GM06990 (cell line): ENCODE results near the gene RRAS.

Source experiments
- DNase-seq: peaks from one replicate; pipeline ENCODE4 v3.0.0-alpha.2; 2011; ENCODE audit not compliant: insufficient read length; ENCODE audit errors: extremely low read depth
- H3K27me3 ChIP-seq: replicated peaks from 2 replicates; pipeline ENCODE4 v1.6.0; 2011; ENCODE audit warnings: low read length; ENCODE audit not compliant: control insufficient read depth, insufficient read depth
- H3K36me3 ChIP-seq: 2 replicates; pipeline ENCODE4 v1.5.1; 2011; ENCODE audit warnings: low read length; ENCODE audit not compliant: control insufficient read depth, insufficient read depth
- H3K4me3 ChIP-seq: replicated peaks from 2 replicates; pipeline ENCODE4 v1.5.1; 2011; ENCODE audit warnings: low read depth, mild to moderate bottlenecking, control low read depth, low read length
- CTCF ChIP-seq: IDR thresholded peaks from 2 replicates; pipeline ENCODE4 v1.5.1; 2011; ENCODE audit warnings: low read length, control low read depth, mild to moderate bottlenecking, inconsistent platforms; ENCODE audit not compliant: insufficient read depth, poor library complexity, severe bottlenecking

RRAS gene

GRCh38 chr19:49613374-49613773 is 26.6 kb downstream of the RRAS start:
- Histone ChIP-seq H3K4me3 (no peak overlapping the region), H3K36me3 (peaks cover 17% of the 10 kb centered on the region), H3K27me3 (no peaks in the 10 kb centered on the region)
- no peak for DNase-seq
- TF ChIP-seq CTCF = no peak

- TF ChIP-seq CTCF = no peak
- Histone ChIP-seq H3K36me3 (peaks cover 13% of the 10 kb centered on the region), H3K4me3 (no peak overlapping the region)
Observed at GRCh38 chr19:49609499-49610092, 30.3 kb downstream of the RRAS start.

GRCh38 chr19:49605605-49606004 is 34.3 kb downstream of the RRAS start:
- peaks cover 21% of the 10 kb centered on the region for H3K36me3 ChIP-seq
- DNase-seq = no peak
- H3K27me3 ChIP-seq = no peaks in the 10 kb centered on the region
- no peak for TF ChIP-seq CTCF
- H3K4me3 ChIP-seq = no peak overlapping the region

More at GRCh38 chr19:49609499-49610092, 30.3 kb downstream of the RRAS start:
- H3K27me3 ChIP-seq = no peaks in the 10 kb centered on the region
- DNase-seq = no peak

GRCh38 chr19:49602806-49603205 is 37.1 kb downstream of the RRAS start:
- Histone ChIP-seq H3K36me3 (peaks cover 25% of the 10 kb centered on the region), H3K27me3 (no peaks in the 10 kb centered on the region)
- DNase-seq = no peak

GRCh38 chr19:49601482-49602038 is 38.4 kb downstream of the RRAS start:
- Histone ChIP-seq H3K27me3 (no peaks in the 10 kb centered on the region), H3K4me3 (no peak overlapping the region), H3K36me3 (peaks cover 30% of the 10 kb centered on the region)
- no peak for DNase-seq
- no peak for TF ChIP-seq CTCF

More at GRCh38 chr19:49602806-49603205, 37.1 kb downstream of the RRAS start:
- no peak overlapping the region for H3K4me3 ChIP-seq
- TF ChIP-seq CTCF = no peak
